HEK293T (cell line): ENCODE data around the gene EPHA4.

Source experiments
- CTCF ChIA-PET: fragments of 350-600 bp; formaldehyde crosslinking; extraction: SDS; loops from one replicate; lab custom pipeline; 2021; ENCODE audit warnings: antibody characterized with exemption, inconsistent platforms; lab: Yijun Ruan, JAX
- POLR2A ChIA-PET: fragments of 350-600 bp; formaldehyde crosslinking; extraction: SDS; loops from one replicate; lab custom pipeline; 2020; ENCODE audit warnings: antibody characterized with exemption, inconsistent platforms; lab: Yijun Ruan, JAX
- DNase-seq: peaks from one replicate; pipeline ENCODE4 v3.0.0; 2012; ENCODE audit warnings: mixed read lengths; ENCODE audit errors: extremely low spot score
- ARNT ChIP-seq: fragments of 450-650 bp; IDR thresholded peaks from 2 replicates; pipeline ENCODE4 v1.6.1; 2017; ENCODE audit warnings: mild to moderate bottlenecking
- BHLHE40 ChIP-seq: fragments of 450-650 bp; IDR thresholded peaks from 2 replicates; pipeline ENCODE4 v1.6.1; 2016; ENCODE audit warnings: mild to moderate bottlenecking, moderate library complexity, borderline replicate concordance
- CTBP1 ChIP-seq: fragments of 450-650 bp; IDR thresholded peaks from 2 replicates; pipeline ENCODE4 v1.6.1; 2016; ENCODE audit warnings: borderline replicate concordance
- ELF4 ChIP-seq: fragments of 450-650 bp; IDR thresholded peaks from 2 replicates; pipeline ENCODE4 v1.6.1; 2017; ENCODE audit warnings: antibody characterized with exemption
- FOXA1 ChIP-seq: fragments of 450-650 bp; IDR thresholded peaks from 2 replicates; pipeline ENCODE4 v1.6.1; 2016; ENCODE audit warnings: mild to moderate bottlenecking
- FOXK2 ChIP-seq: fragments of 450-650 bp; IDR thresholded peaks from 2 replicates; pipeline ENCODE4 v1.6.1; 2016; ENCODE audit warnings: mild to moderate bottlenecking
- FOXM1 ChIP-seq: fragments of 450-650 bp; IDR thresholded peaks from 2 replicates; pipeline ENCODE4 v1.6.1; 2017; ENCODE audit warnings: mild to moderate bottlenecking, borderline replicate concordance
- HDGF ChIP-seq: fragments of 450-650 bp; IDR thresholded peaks from 2 replicates; pipeline ENCODE4 v1.6.1; 2017; ENCODE audit warnings: antibody characterized with exemption, borderline replicate concordance
- L3MBTL2 ChIP-seq: fragments of 450-650 bp; conservative IDR thresholded peaks from 2 replicates; pipeline ENCODE4 v1.6.1; 2016; ENCODE audit warnings: mild to moderate bottlenecking
- LEF1 ChIP-seq: fragments of 450-650 bp; IDR thresholded peaks from 2 replicates; pipeline ENCODE4 v1.6.1; 2017; ENCODE audit warnings: mild to moderate bottlenecking, borderline replicate concordance
- NFRKB ChIP-seq: fragments of 450-650 bp; IDR thresholded peaks from 2 replicates; pipeline ENCODE4 v1.6.1; 2016; ENCODE audit warnings: mild to moderate bottlenecking, moderate library complexity
- SP1 ChIP-seq: fragments of 450-650 bp; IDR thresholded peaks from 2 replicates; pipeline ENCODE4 v1.6.1; 2017
- SUZ12 ChIP-seq: fragments of 450-650 bp; IDR thresholded peaks from 2 replicates; pipeline ENCODE4 v1.6.1; 2016; ENCODE audit warnings: mild to moderate bottlenecking
- TARDBP ChIP-seq: fragments of 450-650 bp; IDR thresholded peaks from 2 replicates; pipeline ENCODE4 v1.6.1; 2016
- ZNF384 ChIP-seq: fragments of 450-650 bp; IDR thresholded peaks from 2 replicates; pipeline ENCODE4 v1.6.1; 2016
- TF ChIP-seq, protein P1 (sequence below): fragments of 450-650 bp; IDR thresholded peaks from 2 replicates; pipeline ENCODE4 v1.6.1; 2016

Gene EPHA4

GRCh38 chr2:221493391-221493790 is 78.7 kb downstream of the EPHA4 start:
- TF ChIP-seq ARNT (no peak), LEF1 (no peak), ELF4 (no peak), FOXA1 (no peak), FOXM1 (no peak), FOXK2 (no peak), TARDBP (no peak), CTBP1 (no peak), NFRKB (no peak), SP1 (no peak)
- TF ChIP-seq, protein P1, sequence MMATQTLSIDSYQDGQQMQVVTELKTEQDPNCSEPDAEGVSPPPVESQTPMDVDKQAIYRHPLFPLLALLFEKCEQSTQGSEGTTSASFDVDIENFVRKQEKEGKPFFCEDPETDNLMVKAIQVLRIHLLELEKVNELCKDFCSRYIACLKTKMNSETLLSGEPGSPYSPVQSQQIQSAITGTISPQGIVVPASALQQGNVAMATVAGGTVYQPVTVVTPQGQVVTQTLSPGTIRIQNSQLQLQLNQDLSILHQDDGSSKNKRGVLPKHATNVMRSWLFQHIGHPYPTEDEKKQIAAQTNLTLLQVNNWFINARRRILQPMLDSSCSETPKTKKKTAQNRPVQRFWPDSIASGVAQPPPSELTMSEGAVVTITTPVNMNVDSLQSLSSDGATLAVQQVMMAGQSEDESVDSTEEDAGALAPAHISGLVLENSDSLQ: no peak
- POLR2A ChIA-PET: no interaction called here
- CTCF ChIA-PET: no interaction called here
- no peak for DNase-seq

GRCh38 chr2:221492636-221493035 is 79.5 kb downstream of the EPHA4 start:
- TF ChIP-seq SP1: no peak
- TF ChIP-seq TARDBP: no peak
- no peak for TF ChIP-seq FOXK2
- no peak for TF ChIP-seq NFRKB
- no peak for TF ChIP-seq ZNF384
- no peak for TF ChIP-seq L3MBTL2
- TF ChIP-seq CTBP1: no peak
- TF ChIP-seq BHLHE40: no peak
- no peak for TF ChIP-seq FOXA1
- TF ChIP-seq ARNT: no peak
- TF ChIP-seq ELF4: no peak
- no peak for TF ChIP-seq FOXM1
- TF ChIP-seq LEF1: no peak
- ChIA-PET POLR2A (no interaction called here), CTCF (no interaction called here)
- no peak for DNase-seq

DNA sequence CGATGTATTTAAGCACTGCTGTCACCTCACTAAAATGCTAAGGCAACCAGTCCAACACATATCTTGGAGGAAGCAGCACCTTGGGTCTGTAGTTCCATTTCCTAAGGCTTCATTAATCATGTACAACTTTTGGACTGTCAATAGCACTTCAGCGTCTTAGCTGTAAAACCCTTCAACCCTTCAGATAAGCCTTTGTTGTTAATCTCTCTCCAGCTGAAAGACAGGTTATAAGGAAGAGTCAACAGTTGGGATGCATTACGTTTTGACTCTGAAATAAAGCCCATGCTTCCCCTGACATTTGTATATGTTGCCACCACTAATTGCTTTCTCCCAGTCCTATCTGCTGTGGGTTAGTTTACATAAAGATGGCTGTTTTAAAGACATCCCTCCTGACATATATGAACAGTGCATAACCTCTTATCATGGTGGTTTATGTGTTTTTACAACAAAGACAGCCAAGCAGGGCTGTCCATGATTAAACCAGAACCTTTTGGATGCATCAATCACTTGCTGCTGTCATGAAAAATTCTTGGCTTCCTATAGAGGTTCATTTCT is 81.5 kb downstream of the EPHA4 start:
- DNase-seq: peak; percentile 10
- 0 out of 2 replicates have a peak, but pooled peaks have one; percentile 34 for TF ChIP-seq CTBP1
- TF ChIP-seq, protein P1: peak; percentile 76
- no peak for TF ChIP-seq L3MBTL2
- CTCF ChIA-PET: no interaction called here
- POLR2A ChIA-PET: no interaction called here

DNA sequence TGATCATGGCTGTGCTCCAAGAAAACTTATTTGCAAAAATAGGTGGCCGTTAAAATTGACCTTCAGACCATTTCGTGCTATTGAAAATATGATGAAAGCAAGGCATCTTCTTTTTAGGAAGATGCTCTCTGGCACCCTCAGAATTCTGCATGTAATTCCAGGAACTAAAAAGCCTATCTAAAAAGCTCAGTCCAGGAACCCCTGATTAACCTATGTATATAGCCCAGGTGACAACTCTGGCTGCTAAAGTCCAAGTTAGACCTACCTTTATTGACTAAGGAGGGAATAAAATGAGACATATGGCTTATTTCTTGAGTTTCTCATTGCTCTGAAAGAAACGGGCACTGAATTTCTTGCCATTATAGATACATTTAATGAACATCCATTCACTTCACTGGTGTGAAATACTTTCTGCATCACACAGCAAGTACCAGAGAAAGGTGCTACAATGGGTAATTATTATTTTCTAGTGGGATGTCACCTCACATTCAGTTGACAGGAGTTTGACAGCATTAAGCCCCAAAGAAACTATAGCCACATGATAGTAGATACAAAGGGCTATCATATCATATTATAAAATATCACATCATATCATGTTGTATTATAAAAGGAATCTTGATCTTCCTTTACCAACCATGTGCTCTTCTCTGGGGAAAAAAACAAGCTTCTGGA is 83.8 kb downstream of the EPHA4 start:
- no peak for DNase-seq
- CTCF ChIA-PET: no interaction called here

GRCh38 chr2:221486106-221486505 is 86.0 kb downstream of the EPHA4 start:
- DNase-seq: no peak
- no peak for TF ChIP-seq ZNF384
- no peak for TF ChIP-seq SUZ12
- no peak for TF ChIP-seq ELF4
- no peak for TF ChIP-seq TARDBP
- no peak for TF ChIP-seq HDGF
- TF ChIP-seq CTBP1: no peak
- TF ChIP-seq FOXA1: no peak
- TF ChIP-seq BHLHE40: no peak
- ChIA-PET CTCF (no interaction called here), POLR2A (no interaction called here)

More for the DNA sequence above, 83.8 kb downstream of the EPHA4 start:
- no peak for TF ChIP-seq SUZ12
- TF ChIP-seq ELF4: no peak
- no peak for TF ChIP-seq NFRKB
- no peak for TF ChIP-seq SP1
- TF ChIP-seq ARNT: no peak
- no peak for TF ChIP-seq ZNF384
- TF ChIP-seq FOXM1: no peak
- no peak for TF ChIP-seq LEF1
- no peak for TF ChIP-seq CTBP1
- POLR2A ChIA-PET: no interaction called here

DNA sequence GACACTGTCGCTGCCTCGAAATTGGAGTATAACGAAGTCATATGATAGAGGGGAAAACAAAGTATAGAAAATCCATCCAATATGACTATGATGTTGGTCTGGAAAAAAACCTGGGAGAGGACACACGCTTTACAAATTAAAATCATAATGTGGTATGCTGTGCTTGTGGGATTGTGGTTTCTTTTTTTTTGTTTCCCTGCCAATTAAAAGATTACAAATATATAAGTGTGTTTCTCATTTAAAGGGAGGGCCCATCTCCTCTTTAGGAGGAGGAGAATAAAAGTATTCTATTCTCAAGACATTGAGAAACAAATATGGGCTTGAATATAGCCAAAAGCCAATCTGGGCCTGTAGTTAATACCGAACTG is 86.6 kb downstream of the EPHA4 start:
- TF ChIP-seq HDGF: no peak
- TF ChIP-seq SP1: no peak
- DNase-seq: no peak
- POLR2A ChIA-PET: no interaction called here
- CTCF ChIA-PET: no interaction called here

- CTCF ChIA-PET: no interaction called here
- no peak for TF ChIP-seq FOXK2
- TF ChIP-seq SUZ12: no peak
- no peak for TF ChIP-seq ARNT
- TF ChIP-seq BHLHE40: no peak
- no peak for TF ChIP-seq L3MBTL2
- TF ChIP-seq FOXM1: no peak
- no peak for TF ChIP-seq ELF4
- TF ChIP-seq HDGF: no peak
- no peak for DNase-seq
- POLR2A ChIA-PET: no interaction called here
Measured at GRCh38 chr2:221484761-221485502, 87.2 kb downstream of the EPHA4 start.
